Kidney (tissue), 14 donors: Measurements from ENCODE around the gene LGALS12. TPM values are rescaled to one million over a fixed set of nuclear protein-coding genes. Genes with fewer than 3 reads are reported as not detected.

Experiments used
- DNase-seq, 5 donors: peaks; one replicate each; pipeline ENCODE4 v3.0.0-alpha.2; 2013 to 2020
- FAIRE-seq: peaks from 2 replicates; lab custom pipeline; 2012; peaks lifted over from hg19 to GRCh38; lab: Jason Lieb, UNC
- H3K27ac ChIP-seq, 2 donors: one replicate each; pipeline ENCODE4 v1.7.0; 2013; ENCODE audit warnings: low read depth in 2 of 2, low read length in 2 of 2, inconsistent platforms in 1 of 2
- H3K27me3 ChIP-seq: one replicate; pipeline ENCODE4 v1.7.1; 2013; ENCODE audit warnings: low read length, inconsistent platforms; ENCODE audit not compliant: control insufficient read depth, insufficient read depth
- H3K36me3 ChIP-seq, 3 donors: one replicate each; pipeline versions ENCODE4 v1.7.0 to v1.7.1; 2013; ENCODE audit warnings: low read length in 3 of 3, control low read depth in 1 of 3, inconsistent platforms in 1 of 3; ENCODE audit not compliant: insufficient read depth in 3 of 3, control insufficient read depth in 2 of 3
- H3K4me1 ChIP-seq, 3 donors: one replicate each; pipeline versions ENCODE4 v1.7.0 to v1.7.1; 2013; ENCODE audit warnings: low read length in 3 of 3, inconsistent platforms in 1 of 3, low read depth in 1 of 3; ENCODE audit not compliant: control insufficient read depth in 2 of 3, insufficient read depth in 2 of 3
- H3K4me3 ChIP-seq, 3 donors: one replicate each; pipeline versions ENCODE4 v1.7.0 to v1.8.1; 2013; ENCODE audit warnings: low read length in 3 of 3, control low read depth in 1 of 3, inconsistent platforms in 1 of 3
- H3K9ac ChIP-seq, 3 donors: one replicate each; pipeline versions ENCODE4 v1.7.0 to v1.7.1; 2013; ENCODE audit warnings: low read length in 3 of 3, control low read depth in 1 of 3, inconsistent platforms in 1 of 3
- H3K9me3 ChIP-seq, 3 donors: one replicate each; pipeline versions ENCODE4 v1.7.0 to v1.7.1; 2013; ENCODE audit warnings: low read length in 3 of 3, control low read depth in 1 of 3, inconsistent platforms in 1 of 3; ENCODE audit not compliant: control insufficient read depth in 2 of 3, insufficient read depth in 1 of 3
- CTCF ChIP-seq: IDR thresholded peaks from 3 replicates; pipeline ENCODE4 v1.5.1; 2012; ENCODE audit warnings: mild to moderate bottlenecking, moderate library complexity, borderline replicate concordance; ENCODE audit not compliant: insufficient read depth; ENCODE audit errors: extremely low read depth
- intact Hi-C: fragments of 100-400 bp; cut with DNase I; formaldehyde crosslinking; loops from one replicate; pipeline ENCODE4 v1.11.1; 2022
- polyA plus RNA-seq: library from polyadenylated mRNA; stranded (reverse); fragments of 350-450 nt; fragmentation: Illumina TruSeq; extraction: RNeasy Lipid Tissue Mini Kit (QIAGEN cat#74804); gene quantifications from one replicate; pipeline ENCODE4 v1.2.3, GENCODE V29; 2014; ENCODE audit warnings: low read depth, low replicate concordance; ENCODE audit not compliant: insufficient read depth
- total RNA-seq: library from RNA; stranded (reverse); fragmentation: NEBNext Ultra II Directional; extraction: Animal tissue kit (Norgen Biotek cat#: 25700); gene quantifications from one replicate; pipeline ENCODE4 v1.2.1, GENCODE V29; 2021
- donor health status: control.
- donor health status: control.
- donor health status: control.
- donor health status: control.
- donor health status: control.
- donor health status: DM: yes; HTN: yes; CAD: no.
- donor health status: Normal renal cell carcinoma (clear cell type).

Gene LGALS12
- total and polyA plus RNA-seq, 2 donors from 2014 or later = 0.32 to 0.44 TPM

- Histone ChIP-seq H3K36me3 (no peaks in the 10 kb centered on the region), H3K9ac (no peak overlapping the region), H3K9me3 (peaks cover 0 to 4% (median 2%) of the 10 kb centered on the region in 3 donors), H3K27me3 (no peaks in the 10 kb centered on the region), H3K4me1 (peaks cover 0 to 1% (median 0%) of the 10 kb centered on the region in 3 donors), H3K4me3 (no peak overlapping the region), H3K27ac (no peak overlapping the region)
- FAIRE-seq (no peak), DNase-seq (no peak)
- intact Hi-C loops = no loop called here
- no peak for TF ChIP-seq CTCF
Measured at GRCh38 chr11:63501236-63501635, 4.6 kb upstream of the LGALS12 start.

GRCh38 chr11:63502252-63502820, 3.5 kb upstream of the LGALS12 start:
- Histone ChIP-seq H3K36me3 (no peaks in the 10 kb centered on the region), H3K4me3 (no peak overlapping the region), H3K27me3 (no peaks in the 10 kb centered on the region), H3K9ac (no peak overlapping the region), H3K4me1 (peaks cover 0 to 2% (median 0%) of the 10 kb centered on the region in 3 donors), H3K9me3 (peaks cover 0 to 4% (median 2%) of the 10 kb centered on the region in 3 donors), H3K27ac (no peak overlapping the region)
- FAIRE-seq (no peak), DNase-seq (no peak)
- intact Hi-C loops = no loop called here
- no peak for TF ChIP-seq CTCF

GRCh38 chr11:63503492-63503891, 2.4 kb upstream of the LGALS12 start:
- peaks cover 0 to 2% (median 0%) of the 10 kb centered on the region in 3 donors for H3K4me1 ChIP-seq
- FAIRE-seq = no peak
- no peak overlapping the region for H3K4me3 ChIP-seq
- no peak for DNase-seq
- peaks cover 0 to 4% (median 2%) of the 10 kb centered on the region in 3 donors for H3K9me3 ChIP-seq
- H3K36me3 ChIP-seq = no peaks in the 10 kb centered on the region
- intact Hi-C loops = no loop called here
- H3K27me3 ChIP-seq = no peaks in the 10 kb centered on the region
- H3K9ac ChIP-seq = no peak overlapping the region
- H3K27ac ChIP-seq = no peak overlapping the region
- no peak for TF ChIP-seq CTCF

GRCh38 chr11:63504054-63504453, 1.8 kb upstream of the LGALS12 start:
- no peak for TF ChIP-seq CTCF
- Histone ChIP-seq H3K9me3 (peaks cover 0 to 4% (median 2%) of the 10 kb centered on the region in 3 donors), H3K27me3 (no peaks in the 10 kb centered on the region), H3K4me3 (no peak overlapping the region), H3K4me1 (peaks cover 0 to 2% (median 0%) of the 10 kb centered on the region in 3 donors), H3K9ac (no peak overlapping the region), H3K27ac (no peak overlapping the region), H3K36me3 (no peaks in the 10 kb centered on the region)
- FAIRE-seq (no peak), DNase-seq (no peak)
- intact Hi-C loops = no loop called here
